Naive thymus-derived CD8-positive, alpha-beta T cell (primary cell): ENCODE data around the gene SAMD4A. TPM values are rescaled to one million over a fixed set of nuclear protein-coding genes. Genes with fewer than 3 reads are reported as not detected.

ENCODE experiments used
- ATAC-seq, 2 donors: fragments of 150-1000 bp; cut with Tn5 transposase in 1 of 2; sonication (Bioruptor Pico), chemical (Tn5 transposase) in 1 of 2; 1 replicate in 1 of 2; 2 replicates in 1 of 2; pipeline ENCODE4 v1.10.0; 2021; ENCODE audit warnings: mild to moderate bottlenecking in 2 of 2, moderate library complexity in 2 of 2
- POLR2A ChIA-PET: fragments of 350-600 bp; sonication (Branson Sonifier 250); formaldehyde crosslinking; loops from one replicate; lab custom pipeline; 2021; ENCODE audit warnings: antibody characterized with exemption; lab: Charles Lee
- DNase-seq, 10 donors: peaks; one replicate each; pipeline versions ENCODE4 v3.0.0 to v3.0.0-alpha.2; 2020 to 2022
- H3K27ac Mint-ChIP-seq, 10 donors: one replicate each; pipeline ENCODE4 v1.8.0; 2020 to 2022; ENCODE audit warnings: mild to moderate bottlenecking in 10 of 10, mixed read lengths in 10 of 10, moderate library complexity in 4 of 10, inconsistent platforms in 1 of 10
- H3K27me3 Mint-ChIP-seq, 5 donors: one replicate each; pipeline ENCODE4 v1.8.0; 2021 to 2022; ENCODE audit warnings: mixed read lengths in 5 of 5
- H3K36me3 Mint-ChIP-seq, 3 donors: one replicate each; pipeline ENCODE4 v1.8.0; 2020 to 2022; ENCODE audit warnings: mixed read lengths in 3 of 3, mild to moderate bottlenecking in 2 of 3, inconsistent platforms in 1 of 3
- H3K4me1 Mint-ChIP-seq, 4 donors: one replicate each; pipeline ENCODE4 v1.8.0; 2021 to 2022; ENCODE audit warnings: mixed read lengths in 4 of 4
- H3K4me3 Mint-ChIP-seq, 10 donors: one replicate each; pipeline ENCODE4 v1.8.0; 2020 to 2022; ENCODE audit warnings: mild to moderate bottlenecking in 10 of 10, mixed read lengths in 10 of 10, moderate library complexity in 6 of 10, inconsistent platforms in 1 of 10
- H3K9me3 Mint-ChIP-seq, 9 donors: one replicate each; pipeline ENCODE4 v1.8.0; 2020 to 2022; ENCODE audit warnings: mixed read lengths in 9 of 9, mild to moderate bottlenecking in 3 of 9, inconsistent platforms in 1 of 9, moderate library complexity in 1 of 9
- polyA plus RNA-seq, 3 donors: library from polyadenylated mRNA; unstranded; fragments of 300-500 nt; fragmentation: Illumina TruSeq; gene quantifications; one replicate each; pipeline ENCODE4 v1.2.3, GENCODE V29; 2021
- total RNA-seq, 8 experiments: library from RNA in 2 of 8; stranded (reverse) in 2 of 8; gene quantifications; one replicate each; pipeline ENCODE4 v1.2.3 and lab custom pipeline; 2021 to 2026

The SAMD4A gene, protein sequence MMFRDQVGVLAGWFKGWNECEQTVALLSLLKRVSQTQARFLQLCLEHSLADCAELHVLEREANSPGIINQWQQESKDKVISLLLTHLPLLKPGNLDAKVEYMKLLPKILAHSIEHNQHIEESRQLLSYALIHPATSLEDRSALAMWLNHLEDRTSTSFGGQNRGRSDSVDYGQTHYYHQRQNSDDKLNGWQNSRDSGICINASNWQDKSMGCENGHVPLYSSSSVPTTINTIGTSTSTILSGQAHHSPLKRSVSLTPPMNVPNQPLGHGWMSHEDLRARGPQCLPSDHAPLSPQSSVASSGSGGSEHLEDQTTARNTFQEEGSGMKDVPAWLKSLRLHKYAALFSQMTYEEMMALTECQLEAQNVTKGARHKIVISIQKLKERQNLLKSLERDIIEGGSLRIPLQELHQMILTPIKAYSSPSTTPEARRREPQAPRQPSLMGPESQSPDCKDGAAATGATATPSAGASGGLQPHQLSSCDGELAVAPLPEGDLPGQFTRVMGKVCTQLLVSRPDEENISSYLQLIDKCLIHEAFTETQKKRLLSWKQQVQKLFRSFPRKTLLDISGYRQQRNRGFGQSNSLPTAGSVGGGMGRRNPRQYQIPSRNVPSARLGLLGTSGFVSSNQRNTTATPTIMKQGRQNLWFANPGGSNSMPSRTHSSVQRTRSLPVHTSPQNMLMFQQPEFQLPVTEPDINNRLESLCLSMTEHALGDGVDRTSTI
- total RNA-seq (under 1 TPM; 0.85 to 0.99 TPM), polyA plus RNA-seq (not detected), total RNA-seq (lab: John Stamatoyannopoulos, UW) (0.89 to 29.6 (median 5.5) reads per million in 6 experiments)

DNA sequence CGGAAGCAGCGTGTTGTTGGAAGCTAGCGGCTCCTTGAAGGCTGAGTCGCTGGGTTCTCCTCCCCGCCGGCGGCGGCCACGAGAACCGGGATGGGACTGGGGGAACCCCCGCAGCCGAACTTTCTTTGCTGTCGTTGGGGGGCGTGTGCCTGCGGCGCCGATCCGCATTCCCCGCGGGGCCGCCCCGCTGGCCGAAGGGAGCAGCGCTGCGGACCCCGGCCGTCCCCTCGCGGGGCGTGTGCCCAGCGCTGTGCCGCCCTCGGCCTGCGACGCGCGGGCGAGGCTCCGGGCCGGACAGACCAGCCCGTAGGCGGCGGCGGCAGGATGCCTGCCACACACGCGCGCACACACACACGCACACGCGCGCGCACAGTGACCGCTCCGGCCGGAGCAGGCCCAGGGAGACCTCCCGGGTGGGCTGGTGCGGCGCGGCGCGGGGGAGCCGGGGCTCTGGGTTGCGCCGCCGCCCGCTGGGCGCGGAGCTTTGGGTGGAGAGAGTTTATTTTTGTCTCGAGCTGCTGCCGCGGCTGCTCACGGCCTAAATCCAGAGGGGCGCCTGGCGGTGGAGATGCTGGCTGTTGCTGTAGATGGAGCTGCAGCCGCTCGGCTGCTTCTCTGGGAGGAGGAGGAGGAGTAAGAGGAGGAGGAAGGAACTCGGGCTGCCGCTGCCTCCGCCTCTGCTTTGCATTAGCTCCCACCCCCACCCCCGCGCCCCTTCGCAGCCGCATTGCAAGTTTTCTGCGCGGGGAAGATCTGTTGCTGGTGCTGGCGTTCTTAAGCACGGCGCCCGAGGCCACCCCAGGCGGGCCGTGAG is at the start of gene SAMD4A:
Gene SAMD4A, plus strand, starts transcription at position 719 of the 814 bp plus-strand sequence. CDS start 789 bp downstream, outside the sequence.
- H3K9me3 Mint-ChIP-seq = peaks cover 0 to under 1% (median 0%) of the 10 kb centered on the region in 9 donors
- H3K27ac Mint-ChIP-seq = peak within 1 kb of the TSS; percentile 6 to 96 (median 88)
- H3K36me3 Mint-ChIP-seq = peaks cover 0 to under 1% (median 0%) of the 10 kb centered on the region in 3 donors
- ATAC-seq (peak; percentile 28 to 40), DNase-seq (peak; percentile 35 to 76 (median 52))
- peak within 1 kb of the TSS; percentile 91 to 98 (median 96) for H3K4me3 Mint-ChIP-seq
- peaks cover 1 to 16% (median 10%) of the 10 kb centered on the region in 5 donors for H3K27me3 Mint-ChIP-seq
- POLR2A ChIA-PET = interaction anchor here (0.7 to 1.5 kb wide), 7 partner anchors 8 to 864 kb away, joined by 3 read pairs; no protein-coding TSS in a partner anchor
- peaks cover 7 to 29% (median 19%) of the 10 kb centered on the region in 4 donors for H3K4me1 Mint-ChIP-seq

DNA sequence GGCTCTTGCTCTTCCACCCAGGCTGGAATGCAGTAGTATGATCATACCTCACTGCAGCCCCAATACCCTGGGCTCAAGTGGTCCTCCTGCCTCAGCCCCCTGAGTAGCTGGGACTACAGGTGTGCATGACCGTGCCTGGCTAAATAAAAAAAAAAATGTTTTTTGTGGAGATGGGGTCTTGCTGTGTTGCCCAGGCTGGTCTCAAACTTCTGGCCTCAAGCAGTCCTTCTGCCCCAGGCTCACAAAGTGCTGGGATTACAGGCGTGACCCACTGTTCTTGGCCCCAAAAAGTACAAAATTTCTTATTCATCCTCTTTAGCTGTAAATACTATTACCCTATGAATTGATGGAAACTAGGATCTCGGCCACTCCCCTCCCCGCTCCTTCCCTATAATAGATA is 42.5 kb upstream of the SAMD4A start:
- Mint-ChIP-seq H3K27ac (no peak overlapping the region), H3K9me3 (no peaks in the 10 kb centered on the region), H3K4me1 (peaks cover 0 to 4% (median 1%) of the 10 kb centered on the region in 4 donors), H3K4me3 (no peak overlapping the region), H3K27me3 (no peaks in the 10 kb centered on the region), H3K36me3 (peaks cover 5 to 69% (median 15%) of the 10 kb centered on the region in 3 donors)
- no peak for DNase-seq
- POLR2A ChIA-PET = no interaction called here
- no peak for ATAC-seq

DNA sequence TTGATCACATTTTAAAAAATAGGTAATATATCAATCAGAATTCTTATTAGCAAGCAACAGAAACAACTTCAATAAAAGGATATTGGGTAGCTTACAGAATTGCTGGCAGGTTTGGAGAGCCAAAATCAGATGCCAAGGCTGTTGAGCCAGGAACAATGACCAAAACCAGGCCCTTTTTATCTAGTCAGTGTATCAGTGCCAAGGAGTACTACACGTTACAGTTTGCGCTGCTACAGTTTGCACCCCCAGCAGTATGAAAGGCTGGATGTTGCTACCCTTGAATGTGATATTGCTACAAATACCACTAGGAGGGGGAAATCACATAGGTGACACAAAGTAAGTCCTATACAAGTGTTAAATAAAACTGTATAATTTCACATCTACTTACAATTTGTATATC is 38.0 kb upstream of the SAMD4A start:
- H3K4me1 Mint-ChIP-seq = peaks cover 0 to 4% (median 0%) of the 10 kb centered on the region in 4 donors
- ATAC-seq = no peak
- peak overlapping the region in 2 of 10 donors; percentile 34 to 35 for H3K27ac Mint-ChIP-seq
- no peak overlapping the region for H3K4me3 Mint-ChIP-seq
- POLR2A ChIA-PET = no interaction called here
- no peaks in the 10 kb centered on the region for H3K27me3 Mint-ChIP-seq
- peaks cover 1 to 66% (median 6%) of the 10 kb centered on the region in 3 donors for H3K36me3 Mint-ChIP-seq
- DNase-seq = no peak
- H3K9me3 Mint-ChIP-seq = no peaks in the 10 kb centered on the region

DNA sequence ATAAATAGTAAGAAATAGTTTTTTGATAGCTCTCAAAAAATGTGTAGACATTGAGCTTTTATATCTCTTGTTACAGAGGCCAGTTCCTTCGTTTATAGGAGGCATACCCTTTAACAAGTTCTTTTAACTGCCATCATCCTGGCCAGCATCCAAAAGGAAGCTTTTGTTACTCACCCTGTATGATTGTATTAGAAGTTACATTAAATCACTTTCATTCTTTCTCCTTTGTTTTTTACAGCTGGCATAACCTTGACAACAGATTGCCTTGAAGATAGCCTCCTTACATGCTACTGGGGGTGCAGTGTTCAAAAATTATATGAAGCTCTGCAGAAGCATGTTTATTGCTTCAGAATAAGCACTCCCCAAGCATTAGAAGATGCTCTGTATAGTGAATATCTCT is 37.1 kb upstream of the SAMD4A start:
- peaks cover 0 to 60% (median under 1%) of the 10 kb centered on the region in 3 donors for H3K36me3 Mint-ChIP-seq
- H3K27ac Mint-ChIP-seq = no peak overlapping the region
- H3K4me3 Mint-ChIP-seq = no peak overlapping the region
- no peaks in the 10 kb centered on the region for H3K27me3 Mint-ChIP-seq
- no peaks in the 10 kb centered on the region for H3K9me3 Mint-ChIP-seq
- POLR2A ChIA-PET = no interaction called here
- peaks cover 0 to 4% (median 0%) of the 10 kb centered on the region in 4 donors for H3K4me1 Mint-ChIP-seq
- no peak for ATAC-seq
- no peak for DNase-seq

DNA sequence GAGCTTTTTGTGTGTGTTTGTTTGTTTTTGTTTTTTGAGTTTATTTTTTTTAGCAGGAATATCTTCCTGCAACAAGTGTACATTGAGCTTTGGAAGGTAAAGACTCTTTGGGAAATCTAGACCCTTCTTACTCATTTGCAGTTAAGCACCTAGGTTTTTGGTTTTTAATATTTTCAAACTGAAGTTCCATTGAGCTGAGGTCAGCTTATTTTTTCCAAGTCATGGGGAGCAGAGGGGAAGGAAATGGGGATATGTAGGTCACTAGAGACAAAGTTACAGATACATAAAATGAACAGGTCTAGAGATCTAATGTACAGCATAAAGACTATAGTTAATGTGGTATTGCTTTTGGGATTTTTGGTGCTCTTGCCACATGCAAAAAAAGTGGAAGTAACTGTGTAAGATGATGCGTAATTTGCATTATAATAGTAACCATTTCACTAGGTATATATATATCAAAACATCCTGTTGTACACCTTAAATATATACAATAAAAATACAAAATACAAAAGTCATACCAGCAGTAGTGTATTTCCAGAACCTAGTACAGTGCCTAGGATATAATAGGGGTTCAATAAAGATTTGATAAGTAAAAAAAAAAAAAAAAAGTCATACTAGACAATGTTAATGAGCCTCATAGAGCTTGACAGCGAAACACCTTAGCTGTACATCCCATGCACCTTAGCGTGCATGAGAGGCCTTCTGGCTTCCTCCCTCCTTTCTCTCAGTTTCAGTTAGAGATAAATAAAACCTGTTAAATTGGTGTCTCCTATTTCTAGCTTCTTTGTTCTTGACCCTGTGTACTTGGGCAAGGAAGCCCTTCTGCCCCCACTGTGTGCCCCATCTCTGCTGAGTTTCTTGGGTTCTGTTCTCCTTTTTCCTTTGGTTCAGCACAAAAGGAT is 34.6 kb upstream of the SAMD4A start:
- no peak for DNase-seq
- POLR2A ChIA-PET = no interaction called here
- Mint-ChIP-seq H3K4me3 (no peak overlapping the region), H3K9me3 (no peaks in the 10 kb centered on the region), H3K4me1 (peaks cover 0 to 4% (median 0%) of the 10 kb centered on the region in 4 donors), H3K27ac (no peak overlapping the region), H3K27me3 (no peaks in the 10 kb centered on the region), H3K36me3 (peaks cover 0 to 50% (median 11%) of the 10 kb centered on the region in 3 donors)
- no peak for ATAC-seq

DNA sequence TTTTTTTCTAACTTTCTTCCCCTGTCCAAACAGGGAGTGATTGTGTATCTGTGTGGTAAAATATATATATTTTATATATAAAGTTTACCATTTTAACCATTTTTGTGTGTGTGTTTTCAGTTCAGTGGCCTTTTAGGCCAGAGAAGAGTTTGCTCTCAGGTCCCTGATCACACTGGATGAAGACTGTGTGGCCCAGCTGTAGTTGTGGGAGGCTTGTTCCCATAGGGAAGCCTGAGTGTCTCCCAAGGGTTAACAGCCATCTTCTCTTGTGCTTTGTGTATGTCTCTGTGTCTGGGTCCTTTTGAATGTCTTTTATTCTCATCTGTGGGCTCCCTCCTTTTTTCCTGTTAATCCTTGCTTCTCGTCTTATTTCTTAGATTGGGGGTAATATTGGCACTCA is 33.8 kb upstream of the SAMD4A start:
- peaks cover 0 to 4% (median 0%) of the 10 kb centered on the region in 4 donors for H3K4me1 Mint-ChIP-seq
- H3K27me3 Mint-ChIP-seq = no peaks in the 10 kb centered on the region
- H3K27ac Mint-ChIP-seq = no peak overlapping the region
- ATAC-seq (no peak), DNase-seq (no peak)
- peaks cover 0 to 45% (median 12%) of the 10 kb centered on the region in 3 donors for H3K36me3 Mint-ChIP-seq
- H3K4me3 Mint-ChIP-seq = no peak overlapping the region
- POLR2A ChIA-PET = no interaction called here
- no peaks in the 10 kb centered on the region for H3K9me3 Mint-ChIP-seq

DNA sequence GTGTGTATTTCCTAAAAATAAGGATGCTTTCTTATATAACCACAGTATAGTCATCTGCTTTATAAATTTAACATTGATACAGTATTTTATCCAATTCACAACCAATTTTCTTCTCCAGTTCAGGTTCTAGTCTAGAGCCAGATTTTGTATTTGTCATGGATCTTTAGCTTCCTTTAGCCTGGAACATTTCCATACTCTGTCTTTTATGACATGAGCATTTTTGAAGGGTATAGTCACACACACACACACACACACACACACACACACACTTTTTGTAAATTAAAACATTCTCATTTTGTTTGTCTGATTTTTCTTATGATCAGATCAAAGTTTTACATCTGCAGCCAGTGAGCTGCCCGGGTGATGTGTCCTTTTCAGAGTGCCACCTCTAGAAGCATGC is 31.8 kb upstream of the SAMD4A start:
- peaks cover 0 to 45% (median 17%) of the 10 kb centered on the region in 3 donors for H3K36me3 Mint-ChIP-seq
- no peaks in the 10 kb centered on the region for H3K27me3 Mint-ChIP-seq
- H3K27ac Mint-ChIP-seq = no peak overlapping the region
- POLR2A ChIA-PET = no interaction called here
- ATAC-seq (no peak), DNase-seq (no peak)
- no peak overlapping the region for H3K4me3 Mint-ChIP-seq
- peaks cover 0 to 4% (median 0%) of the 10 kb centered on the region in 4 donors for H3K4me1 Mint-ChIP-seq
- H3K9me3 Mint-ChIP-seq = no peaks in the 10 kb centered on the region

DNA sequence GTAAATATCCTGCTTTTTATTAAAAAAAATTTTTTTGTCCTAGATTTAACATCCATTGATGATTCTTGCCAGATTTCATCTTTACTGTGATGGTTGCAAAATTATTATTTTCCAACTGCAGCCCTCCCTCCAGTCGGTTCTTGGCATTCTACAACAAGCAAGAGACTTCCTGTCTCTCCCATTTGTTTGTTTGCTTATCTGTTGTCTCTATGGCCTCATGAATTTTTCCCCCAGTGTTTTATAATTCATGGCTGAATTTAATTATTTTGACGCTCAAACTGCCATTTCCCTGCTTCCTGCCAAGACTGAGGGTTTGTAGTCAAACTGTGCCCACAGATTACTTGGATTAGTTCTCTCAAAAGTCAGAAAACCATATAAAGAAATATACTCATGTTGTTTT is 31.3 kb upstream of the SAMD4A start:
- DNase-seq (no peak), ATAC-seq (no peak)
- Mint-ChIP-seq H3K27me3 (no peaks in the 10 kb centered on the region), H3K4me1 (peaks cover 0 to 4% (median 0%) of the 10 kb centered on the region in 4 donors), H3K9me3 (no peaks in the 10 kb centered on the region), H3K4me3 (no peak overlapping the region), H3K36me3 (peaks cover 0 to 46% (median 17%) of the 10 kb centered on the region in 3 donors), H3K27ac (peak overlapping the region in 1 of 10 donors; percentile 32)
- POLR2A ChIA-PET = no interaction called here

DNA sequence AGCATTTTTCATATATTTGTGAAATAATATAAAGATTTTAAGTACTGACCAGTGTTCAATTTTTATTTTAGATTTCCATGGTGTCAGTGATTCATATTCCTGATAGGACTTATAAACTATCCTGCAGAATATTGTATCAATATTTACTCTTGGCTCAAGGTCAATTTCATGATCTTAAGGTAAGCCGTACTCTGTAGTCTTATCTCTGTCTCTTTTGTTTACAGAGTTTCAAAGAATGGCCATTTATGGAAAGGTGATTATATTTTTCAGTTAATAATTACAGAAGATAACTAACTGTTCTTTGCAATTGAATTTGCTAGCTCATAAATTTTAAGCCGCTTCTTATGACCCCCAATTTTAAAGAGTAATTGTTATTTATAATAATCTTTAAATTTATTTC is 29.3 kb upstream of the SAMD4A start:
- H3K9me3 Mint-ChIP-seq = no peaks in the 10 kb centered on the region
- peaks cover 0 to 38% (median 17%) of the 10 kb centered on the region in 3 donors for H3K36me3 Mint-ChIP-seq
- no peak overlapping the region for H3K4me3 Mint-ChIP-seq
- peaks cover 0 to 4% (median 1%) of the 10 kb centered on the region in 4 donors for H3K4me1 Mint-ChIP-seq
- ATAC-seq = no peak
- POLR2A ChIA-PET = no interaction called here
- no peak overlapping the region for H3K27ac Mint-ChIP-seq
- no peak for DNase-seq
- no peaks in the 10 kb centered on the region for H3K27me3 Mint-ChIP-seq

DNA sequence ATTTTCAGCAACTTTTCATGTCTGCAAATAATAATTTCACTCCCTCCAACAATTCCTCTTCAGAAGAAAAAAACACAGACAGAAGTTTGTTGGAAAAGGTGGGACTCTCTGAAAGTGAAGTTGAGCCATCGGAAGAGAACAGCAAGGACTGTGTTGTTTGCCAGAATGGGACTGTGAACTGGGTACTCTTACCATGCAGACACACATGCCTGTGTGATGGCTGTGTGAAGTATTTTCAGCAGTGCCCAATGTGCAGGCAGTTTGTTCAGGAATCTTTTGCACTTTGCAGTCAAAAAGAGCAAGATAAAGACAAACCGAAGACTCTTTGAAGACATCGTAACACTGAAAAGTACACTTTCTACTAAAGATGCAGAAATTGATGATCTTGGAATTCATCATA is 28.9 kb upstream of the SAMD4A start:
- H3K27me3 Mint-ChIP-seq = no peaks in the 10 kb centered on the region
- ATAC-seq = no peak
- H3K4me1 Mint-ChIP-seq = peaks cover 0 to 4% (median 0%) of the 10 kb centered on the region in 4 donors
- no peak overlapping the region for H3K27ac Mint-ChIP-seq
- POLR2A ChIA-PET = no interaction called here
- peaks cover 0 to 35% (median 17%) of the 10 kb centered on the region in 3 donors for H3K36me3 Mint-ChIP-seq
- H3K4me3 Mint-ChIP-seq = no peak overlapping the region
- no peaks in the 10 kb centered on the region for H3K9me3 Mint-ChIP-seq
- DNase-seq = no peak

DNA sequence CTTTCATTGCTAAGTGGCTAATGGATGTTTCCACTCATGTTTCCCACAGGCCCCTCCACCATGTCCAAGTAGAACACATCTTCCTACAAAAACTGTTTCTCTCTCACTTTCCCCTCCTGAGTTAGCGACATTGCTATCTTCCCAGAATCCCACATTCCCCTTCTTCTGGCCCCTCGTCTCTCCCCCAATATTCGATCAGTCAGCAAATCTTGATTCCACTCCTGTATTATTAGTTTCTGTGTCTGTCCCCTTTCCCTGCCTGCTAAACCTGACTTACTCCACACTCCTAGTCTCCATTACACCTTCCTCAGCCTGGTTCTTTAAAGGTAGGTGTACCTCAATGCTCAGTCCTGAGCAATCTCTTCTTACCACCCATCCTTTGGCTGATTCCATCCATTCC is 19.3 kb upstream of the SAMD4A start:
- DNase-seq = no peak
- Mint-ChIP-seq H3K36me3 (peaks cover 0 to 6% (median 0%) of the 10 kb centered on the region in 3 donors), H3K4me1 (no peaks in the 10 kb centered on the region), H3K4me3 (no peak overlapping the region), H3K27ac (no peak overlapping the region), H3K27me3 (peaks cover 0 to 5% (median 0%) of the 10 kb centered on the region in 5 donors), H3K9me3 (no peaks in the 10 kb centered on the region)
- POLR2A ChIA-PET = no interaction called here
- ATAC-seq = no peak
